CD4-positive, alpha-beta T cell treated with Interleukin-21 for 1 hour (primary cell): ENCODE results near the gene KAT6B.

ENCODE experiments used
- DNase-seq: peaks from one replicate; pipeline ENCODE4 v3.0.0-alpha.2; 2020

The KAT6B gene

GRCh38 chr10:74991435-74991834, 165.0 kb downstream of the KAT6B start:
- DNase-seq, result peak; percentile 30

DNA sequence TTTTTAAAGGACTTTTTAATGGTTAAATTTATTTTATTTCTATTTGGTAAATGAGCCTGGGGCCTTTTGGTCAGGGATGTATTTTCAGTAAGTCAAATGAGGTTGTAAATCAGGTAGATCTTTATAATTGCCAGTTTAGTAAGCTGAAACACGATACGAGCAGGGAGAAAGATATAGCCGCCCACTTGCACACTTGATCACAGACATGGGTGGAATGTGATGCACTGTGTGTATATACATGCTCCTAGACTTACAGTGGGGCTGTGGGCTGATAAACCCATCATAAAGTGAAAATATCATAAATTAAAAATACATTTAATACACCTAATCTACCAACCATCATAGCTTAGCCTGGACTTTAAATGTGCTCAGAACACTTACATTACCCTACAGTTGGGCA, 165.7 kb downstream of the KAT6B start:
- DNase-seq, result no peak

DNA sequence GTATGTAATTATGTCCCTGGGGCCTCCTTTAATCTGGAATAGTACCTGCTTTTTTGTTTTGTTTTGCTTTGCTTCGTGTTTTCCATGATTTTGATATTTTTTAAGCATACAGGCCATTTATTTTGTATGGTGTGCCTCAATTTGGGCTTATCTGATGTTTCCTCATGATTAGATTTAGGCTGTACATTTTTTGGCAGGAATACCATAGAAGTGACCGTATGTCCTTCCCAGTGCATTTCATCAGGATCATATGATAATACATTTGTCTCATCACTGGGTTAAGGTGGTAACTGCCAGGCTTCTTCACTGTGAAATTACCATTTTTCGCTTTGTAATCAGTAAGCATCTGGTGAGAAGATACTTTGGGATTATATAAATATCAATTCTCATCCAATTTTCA, 167.2 kb downstream of the KAT6B start:
- DNase-seq, result no peak

DNA sequence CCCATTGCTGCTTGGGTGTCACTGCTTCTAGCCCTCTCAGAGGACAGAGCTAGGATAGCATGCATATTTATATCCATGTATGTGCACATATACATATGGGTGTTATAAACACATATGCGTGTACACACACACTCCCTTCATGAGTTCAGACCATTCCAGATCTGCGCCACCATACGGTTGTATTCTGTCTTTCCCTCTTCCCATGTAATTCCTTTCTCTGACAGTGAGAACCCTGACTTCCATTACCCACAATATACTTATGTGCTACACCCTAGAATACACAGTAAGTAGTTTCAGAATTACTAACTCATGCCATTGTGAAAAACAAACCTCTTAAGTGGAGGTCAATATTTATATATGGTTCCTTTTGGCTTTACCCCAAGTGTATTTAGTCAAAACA, 168.5 kb downstream of the KAT6B start:
- DNase-seq, result no peak

DNA sequence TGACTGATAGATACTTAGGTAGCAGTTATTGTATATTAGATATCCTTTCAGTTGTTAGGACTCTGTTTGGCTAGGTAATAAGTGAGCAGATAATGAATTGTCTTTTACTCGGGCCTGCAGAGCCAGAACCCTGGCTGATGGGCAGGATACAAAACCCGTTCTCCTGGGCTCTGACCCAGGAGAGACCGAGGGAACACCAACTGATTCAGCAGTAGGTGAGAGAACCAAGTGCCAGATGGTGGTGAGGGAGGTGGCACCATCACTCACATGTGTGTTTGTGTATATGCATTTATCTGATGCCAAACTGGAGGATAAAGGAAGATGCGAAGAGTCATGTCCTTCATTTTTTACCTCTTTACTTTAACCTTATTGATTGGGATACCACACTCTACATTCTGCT, 169.4 kb downstream of the KAT6B start:
- DNase-seq, result no peak

DNA sequence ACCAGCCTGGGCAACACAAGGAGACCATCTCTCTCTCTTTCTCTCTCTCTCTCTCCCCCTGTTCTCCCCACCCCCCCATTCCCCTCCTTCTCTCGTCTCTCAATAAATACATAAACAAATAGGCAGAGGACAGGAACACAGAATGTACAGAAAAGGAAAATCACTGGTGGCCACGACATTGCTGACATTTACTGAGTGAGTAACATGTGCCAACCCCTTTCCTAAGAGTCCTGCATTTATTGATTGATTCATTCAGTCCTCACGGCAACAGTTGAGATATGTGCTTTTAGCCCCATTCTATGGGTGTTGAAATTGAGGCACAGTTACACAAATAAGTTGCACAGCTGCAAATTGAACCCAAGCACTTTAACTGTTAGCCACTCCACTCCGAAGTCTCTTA, 170.8 kb downstream of the KAT6B start:
- DNase-seq, result no peak

DNA sequence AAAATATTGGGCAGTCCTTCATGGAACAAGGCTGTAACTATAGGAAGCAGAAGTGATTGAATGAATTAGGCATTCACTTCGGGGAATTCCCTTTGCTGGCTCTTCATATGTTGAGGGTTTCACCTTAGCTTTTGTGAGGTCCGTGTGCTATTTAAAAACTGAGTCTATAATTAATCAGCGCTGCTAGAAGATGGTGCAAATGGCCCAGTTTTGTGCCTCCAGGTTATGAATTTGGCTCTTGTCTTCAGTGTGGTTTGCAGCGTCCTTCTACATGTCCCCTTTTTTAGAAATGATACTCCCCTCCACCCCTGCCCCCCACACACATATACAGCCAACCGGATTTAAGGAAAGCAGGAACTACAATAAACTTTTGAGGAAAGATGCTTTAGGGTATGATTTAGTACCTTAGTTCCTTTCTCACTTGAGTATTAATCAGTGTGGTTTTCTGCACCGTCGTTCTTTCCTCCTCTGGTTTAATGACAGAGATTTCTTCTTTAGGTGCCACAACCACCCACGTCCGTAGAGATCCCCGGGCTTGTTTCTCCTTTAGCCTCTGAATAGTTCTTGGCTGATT, 174.4 kb downstream of the KAT6B start:
- DNase-seq, result no peak

GRCh38 chr10:75001715-75002350, 175.4 kb downstream of the KAT6B start:
- no peak for DNase-seq

DNA sequence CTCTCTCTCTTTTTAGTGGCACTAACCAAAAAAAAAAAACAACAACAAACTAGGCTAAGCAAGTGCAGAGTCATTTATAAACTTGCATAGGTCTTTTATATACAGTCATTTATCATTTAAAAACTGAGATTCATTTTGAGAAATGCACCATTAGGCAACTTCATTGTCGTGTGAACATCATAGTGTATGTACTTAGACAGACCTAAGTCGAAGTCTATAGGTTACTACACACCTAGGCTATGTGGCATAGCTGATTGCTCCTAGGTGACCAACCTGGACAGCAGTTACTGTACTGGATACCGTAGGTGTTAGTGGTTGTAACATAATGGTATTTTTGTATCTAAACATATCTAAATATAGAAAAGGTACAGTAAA, 175.9 kb downstream of the KAT6B start:
- no peak for DNase-seq

DNA sequence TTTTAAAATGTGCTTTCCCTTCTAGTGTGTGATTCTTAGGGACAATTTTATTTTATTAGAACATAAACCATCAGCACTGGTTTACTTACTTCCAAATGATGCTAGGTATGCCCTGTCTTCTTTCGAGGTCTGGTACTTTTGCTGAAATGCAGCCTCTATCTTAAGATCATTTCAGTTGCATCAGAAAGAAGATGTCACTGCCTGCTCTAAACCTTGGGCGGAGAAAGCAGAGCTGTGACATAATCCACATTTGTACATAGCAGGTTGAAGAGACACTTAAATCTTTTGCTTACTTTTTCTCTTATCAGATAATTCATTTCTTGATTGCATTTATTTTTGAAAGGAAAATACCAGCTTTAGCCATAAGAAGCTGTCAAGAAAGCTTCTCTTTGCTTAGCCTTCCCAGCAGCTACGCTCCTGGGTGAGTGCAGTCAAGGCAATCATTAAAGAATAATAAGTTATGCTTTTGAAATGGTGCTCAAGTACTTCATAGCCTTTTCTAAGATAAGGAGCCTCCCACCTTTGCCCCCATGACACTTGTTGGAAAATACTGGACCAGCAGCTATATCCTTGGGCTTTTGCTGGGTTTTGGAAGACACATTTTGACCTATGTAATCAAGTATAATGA, 176.7 kb downstream of the KAT6B start:
- DNase-seq, result no peak

DNA sequence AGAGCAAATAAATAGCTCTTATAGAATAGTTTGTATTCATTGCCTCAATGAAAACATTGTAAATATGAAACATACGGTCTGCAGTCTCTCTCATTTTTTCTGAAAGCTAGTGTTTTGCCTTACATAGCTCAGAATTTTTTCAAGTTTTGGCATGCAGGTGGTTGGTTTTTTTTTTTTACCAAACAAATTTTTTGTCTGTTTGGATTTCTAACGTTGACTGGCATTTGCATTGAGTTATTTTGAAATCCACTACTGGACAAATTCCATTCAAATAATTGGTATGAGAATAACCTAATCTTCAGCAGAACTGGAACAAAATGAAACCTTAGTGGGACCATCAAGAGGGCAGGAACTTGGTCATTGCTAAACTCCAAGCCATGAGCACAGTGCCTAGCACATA, 177.5 kb downstream of the KAT6B start:
- DNase-seq, result no peak

GRCh38 chr10:75007646-75008045, 181.2 kb downstream of the KAT6B start:
- no peak for DNase-seq

- DNase-seq, result no peak
These were observed 182.6 kb downstream of the KAT6B start for GRCh38 chr10:75008952-75009351.

- no peak for DNase-seq
These were observed 183.0 kb downstream of the KAT6B start for GRCh38 chr10:75009426-75009825.

GRCh38 chr10:75010373-75010772, 184.0 kb downstream of the KAT6B start:
- no peak for DNase-seq

GRCh38 chr10:75011221-75011620, 184.8 kb downstream of the KAT6B start:
- DNase-seq, result no peak

GRCh38 chr10:75012471-75012870, 186.1 kb downstream of the KAT6B start:
- DNase-seq, result no peak

- no peak for DNase-seq
These were observed 186.6 kb downstream of the KAT6B start for GRCh38 chr10:75013007-75013406.

GRCh38 chr10:75013522-75013921, 187.1 kb downstream of the KAT6B start:
- no peak for DNase-seq

DNA sequence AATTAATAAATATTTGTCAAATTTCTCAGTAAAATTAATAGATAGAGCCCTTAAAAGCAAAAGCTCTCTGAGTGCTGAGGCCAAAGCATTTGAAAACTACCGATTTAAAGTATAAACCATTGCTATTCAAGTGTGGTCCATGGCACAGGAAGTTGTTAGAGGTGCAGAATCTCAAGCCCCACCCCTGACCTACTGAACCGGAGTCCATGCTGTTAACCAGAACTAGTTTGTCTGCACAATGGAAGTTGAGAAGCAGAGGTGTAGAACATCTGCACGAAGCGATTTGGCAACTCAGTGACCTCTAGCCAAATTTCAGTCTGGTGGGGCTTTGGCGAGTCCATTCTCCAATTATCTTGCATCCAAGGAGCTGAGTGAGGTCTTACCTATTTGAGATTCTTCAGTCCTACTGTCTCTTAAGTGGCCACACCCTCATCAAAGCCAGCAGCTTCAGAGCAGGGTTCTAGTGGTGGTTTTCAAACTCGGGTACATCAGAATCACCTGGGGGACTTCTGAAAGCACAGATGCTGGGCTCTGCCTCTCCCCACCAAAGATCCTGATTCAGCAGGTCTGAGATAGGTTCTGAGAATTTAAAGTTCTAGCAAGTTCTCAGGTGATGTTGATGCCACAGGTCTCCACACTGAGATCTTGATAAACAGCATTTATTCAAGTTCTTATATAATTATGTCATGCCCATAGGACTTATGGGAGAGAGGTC, 188.3 kb downstream of the KAT6B start:
- DNase-seq, result peak; percentile 59

DNA sequence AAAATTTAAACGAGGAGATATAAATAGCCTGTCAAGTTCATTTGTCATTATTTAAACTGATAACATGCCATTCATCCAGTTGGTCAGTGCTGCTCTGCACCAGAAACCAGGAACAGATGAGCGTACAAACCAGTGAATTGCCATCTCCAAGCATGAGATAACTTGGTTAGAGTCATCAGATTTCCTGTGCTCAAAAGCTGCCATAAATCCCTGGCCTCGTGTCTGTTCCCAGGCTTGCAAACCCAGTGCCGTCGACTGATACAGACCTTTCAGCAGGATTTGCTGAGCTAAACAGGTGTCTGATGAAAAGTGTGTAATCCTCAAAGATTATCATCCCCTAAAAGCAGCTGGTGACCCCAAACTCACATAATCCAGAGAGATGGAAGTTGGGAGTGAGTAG, 189.0 kb downstream of the KAT6B start:
- DNase-seq, result no peak

GRCh38 chr10:75016325-75016724, 189.9 kb downstream of the KAT6B start:
- no peak for DNase-seq

DNA sequence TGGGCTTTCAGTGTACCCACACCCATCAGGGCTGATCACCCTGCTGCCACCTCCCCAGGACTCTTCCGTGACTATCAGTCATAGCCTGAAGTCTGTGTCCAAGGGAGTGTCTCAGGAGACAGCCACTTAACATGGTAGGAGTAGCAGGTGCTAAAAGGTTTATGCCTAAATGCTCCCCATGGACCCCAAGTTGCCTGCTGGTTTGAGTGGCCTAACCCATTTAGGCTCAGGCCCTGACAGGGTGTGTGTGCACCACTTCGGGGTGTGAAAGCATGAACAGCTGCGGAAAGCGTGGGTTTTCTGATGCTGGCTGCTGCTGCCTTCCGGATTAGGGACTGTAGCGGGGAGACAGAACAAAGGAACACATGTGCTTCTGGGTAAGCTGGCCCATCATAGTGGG, 191.9 kb downstream of the KAT6B start:
- no peak for DNase-seq

DNA sequence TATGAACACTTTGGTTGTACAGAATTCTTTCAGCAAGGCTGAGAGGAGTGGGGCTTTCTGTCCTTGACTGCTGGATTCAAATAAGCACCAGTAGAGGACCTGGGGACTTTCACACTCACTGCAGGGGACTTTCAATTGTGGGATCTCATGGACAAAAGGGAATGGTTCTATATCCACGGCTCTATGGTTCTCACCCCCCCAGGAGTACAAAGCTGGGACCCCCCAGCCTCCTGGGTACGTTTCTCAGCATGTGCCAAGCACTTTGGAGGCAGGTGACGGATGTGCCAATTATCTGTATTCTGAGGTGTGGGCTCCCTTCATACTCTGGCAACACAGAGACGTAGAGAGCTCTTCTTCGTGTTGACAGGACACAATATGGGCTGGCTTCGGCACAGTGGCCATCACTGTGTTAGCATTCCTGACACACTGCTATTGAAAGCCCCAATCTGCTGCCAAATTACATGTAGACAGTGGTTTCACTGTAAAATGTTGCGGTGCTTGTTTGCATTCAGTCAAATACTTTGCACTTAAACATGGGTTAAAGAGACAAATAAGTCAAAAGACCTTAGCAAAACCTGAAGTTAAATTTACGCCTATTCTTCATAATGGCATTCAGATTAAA, 192.4 kb downstream of the KAT6B start:
- no peak for DNase-seq
